Measurements from ENCODE around the gene LCN12.

DNA sequence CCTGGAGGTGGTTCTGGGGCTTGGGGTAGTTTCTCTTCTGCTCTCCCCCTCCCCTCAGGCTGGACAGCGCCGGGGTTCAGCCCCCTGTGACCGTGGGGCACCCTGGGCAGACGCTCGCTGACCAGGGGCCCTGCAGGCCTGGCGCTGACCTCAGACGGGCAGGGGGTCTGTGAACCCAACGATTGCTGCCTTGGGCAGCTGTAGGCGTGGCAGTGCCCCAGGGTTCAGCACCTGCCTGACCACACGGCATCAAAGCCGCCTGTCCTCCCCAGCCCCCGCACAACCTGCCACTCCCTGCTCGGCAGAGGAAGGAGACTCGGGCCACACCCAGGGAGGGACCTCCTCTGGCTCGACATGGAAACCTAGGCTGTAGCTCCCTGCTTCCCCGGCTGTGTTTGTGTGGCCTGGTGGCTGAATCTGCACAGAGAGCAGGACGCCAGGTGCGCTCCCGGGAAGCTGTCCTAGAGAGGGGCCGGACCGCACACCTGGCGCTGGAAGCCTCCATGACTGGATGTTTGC is 12.2 kb downstream of the LCN12 start:
- TF ChIP-seq, protein P1, sequence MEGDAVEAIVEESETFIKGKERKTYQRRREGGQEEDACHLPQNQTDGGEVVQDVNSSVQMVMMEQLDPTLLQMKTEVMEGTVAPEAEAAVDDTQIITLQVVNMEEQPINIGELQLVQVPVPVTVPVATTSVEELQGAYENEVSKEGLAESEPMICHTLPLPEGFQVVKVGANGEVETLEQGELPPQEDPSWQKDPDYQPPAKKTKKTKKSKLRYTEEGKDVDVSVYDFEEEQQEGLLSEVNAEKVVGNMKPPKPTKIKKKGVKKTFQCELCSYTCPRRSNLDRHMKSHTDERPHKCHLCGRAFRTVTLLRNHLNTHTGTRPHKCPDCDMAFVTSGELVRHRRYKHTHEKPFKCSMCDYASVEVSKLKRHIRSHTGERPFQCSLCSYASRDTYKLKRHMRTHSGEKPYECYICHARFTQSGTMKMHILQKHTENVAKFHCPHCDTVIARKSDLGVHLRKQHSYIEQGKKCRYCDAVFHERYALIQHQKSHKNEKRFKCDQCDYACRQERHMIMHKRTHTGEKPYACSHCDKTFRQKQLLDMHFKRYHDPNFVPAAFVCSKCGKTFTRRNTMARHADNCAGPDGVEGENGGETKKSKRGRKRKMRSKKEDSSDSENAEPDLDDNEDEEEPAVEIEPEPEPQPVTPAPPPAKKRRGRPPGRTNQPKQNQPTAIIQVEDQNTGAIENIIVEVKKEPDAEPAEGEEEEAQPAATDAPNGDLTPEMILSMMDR (conservative IDR thresholded peaks at IDR 0.05 in 1 of 2, IDR thresholded peaks at IDR 0.05 in 1 of 2; ENCODE audit: low read depth in 1 of 2, low read length in 2 of 2): no peak
- TF ChIP-seq EZH2 (IDR thresholded peaks at IDR 0.05; ENCODE audit: low read length, missing control alignments): no peak
